Parietal lobe (tissue), 1 donor: ENCODE data around the gene TTLL1. TPM values are rescaled to one million over a fixed set of nuclear protein-coding genes. Genes with fewer than 3 reads are reported as not detected.

Source experiments
- total RNA-seq: library from RNA; depleted of rRNA; stranded (reverse); fragments of >200 nt; gene quantifications from one replicate; pipeline ENCODE4 v1.2.3, GENCODE V29; 2014

The TTLL1 gene
- 49.5 TPM for total RNA-seq

DNA sequence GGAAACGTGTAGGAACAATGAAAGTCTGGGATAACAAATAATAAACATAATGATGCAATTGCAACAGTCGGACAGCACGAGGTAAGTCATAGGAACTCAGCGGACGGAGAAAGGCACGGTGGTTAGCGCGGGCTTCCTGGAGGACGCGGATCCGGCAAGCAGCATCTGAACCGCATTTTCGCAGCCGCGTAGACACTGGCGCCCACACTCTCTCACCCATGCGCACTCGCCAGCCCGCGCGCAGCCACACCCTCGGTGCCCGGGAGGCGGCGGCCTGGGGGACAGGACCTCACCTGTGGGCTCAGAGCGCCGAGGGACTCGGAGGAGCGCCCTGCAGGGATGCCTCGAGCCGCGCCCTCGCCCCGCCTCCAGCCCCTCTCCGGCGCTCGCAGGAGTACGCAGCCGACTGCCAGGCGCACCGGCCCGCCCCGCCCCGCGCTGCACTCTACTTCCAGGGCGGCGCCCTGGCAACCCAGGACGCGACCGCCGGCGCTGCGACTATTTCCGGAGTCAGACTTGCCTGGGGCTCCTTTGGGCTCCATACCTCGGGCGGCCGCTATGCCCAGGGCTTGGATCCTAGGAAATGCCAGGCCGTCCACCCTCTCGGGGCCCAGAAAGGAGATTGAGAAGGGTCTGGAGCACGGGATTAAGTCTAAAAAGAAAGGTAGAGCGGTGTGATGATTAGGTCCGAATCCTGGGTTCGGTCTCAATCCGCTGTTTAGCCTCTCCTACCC is at the start of gene TTLL1:
TTLL1 (minus strand) TSS at position 408 of the 734 bp plus-strand sequence. CDS start 13,805 bp downstream, outside the sequence.

DNA sequence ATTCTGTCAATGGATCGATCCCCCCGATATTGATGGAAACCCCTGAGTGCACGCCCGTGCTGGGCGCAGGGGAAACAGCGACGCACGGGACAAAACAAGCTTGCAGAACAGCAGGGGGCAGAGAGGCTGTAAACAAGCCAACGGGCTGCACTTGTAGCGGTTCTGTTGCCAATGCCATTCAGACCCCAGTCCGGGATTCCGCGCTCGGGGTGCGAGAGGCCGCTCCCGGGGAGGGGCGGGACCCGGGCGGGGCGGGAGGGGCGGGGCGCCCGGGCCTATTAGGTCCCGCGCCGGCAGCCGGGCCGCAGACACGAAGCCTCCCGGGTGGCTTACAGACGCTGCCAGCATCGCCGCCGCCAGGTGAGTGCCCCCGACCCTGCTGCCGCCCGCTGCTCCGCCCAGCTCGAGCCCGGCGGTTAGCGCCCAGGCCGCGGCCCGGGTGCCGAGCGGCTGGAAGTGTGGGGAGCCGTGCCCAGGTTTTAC is 21.3 kb upstream of the TTLL1 start, which contains the start of gene BIK:
BIK (plus strand) TSS at position 307 of the 483 bp plus-strand sequence. CDS start 13,273 bp downstream, outside the sequence.

DNA sequence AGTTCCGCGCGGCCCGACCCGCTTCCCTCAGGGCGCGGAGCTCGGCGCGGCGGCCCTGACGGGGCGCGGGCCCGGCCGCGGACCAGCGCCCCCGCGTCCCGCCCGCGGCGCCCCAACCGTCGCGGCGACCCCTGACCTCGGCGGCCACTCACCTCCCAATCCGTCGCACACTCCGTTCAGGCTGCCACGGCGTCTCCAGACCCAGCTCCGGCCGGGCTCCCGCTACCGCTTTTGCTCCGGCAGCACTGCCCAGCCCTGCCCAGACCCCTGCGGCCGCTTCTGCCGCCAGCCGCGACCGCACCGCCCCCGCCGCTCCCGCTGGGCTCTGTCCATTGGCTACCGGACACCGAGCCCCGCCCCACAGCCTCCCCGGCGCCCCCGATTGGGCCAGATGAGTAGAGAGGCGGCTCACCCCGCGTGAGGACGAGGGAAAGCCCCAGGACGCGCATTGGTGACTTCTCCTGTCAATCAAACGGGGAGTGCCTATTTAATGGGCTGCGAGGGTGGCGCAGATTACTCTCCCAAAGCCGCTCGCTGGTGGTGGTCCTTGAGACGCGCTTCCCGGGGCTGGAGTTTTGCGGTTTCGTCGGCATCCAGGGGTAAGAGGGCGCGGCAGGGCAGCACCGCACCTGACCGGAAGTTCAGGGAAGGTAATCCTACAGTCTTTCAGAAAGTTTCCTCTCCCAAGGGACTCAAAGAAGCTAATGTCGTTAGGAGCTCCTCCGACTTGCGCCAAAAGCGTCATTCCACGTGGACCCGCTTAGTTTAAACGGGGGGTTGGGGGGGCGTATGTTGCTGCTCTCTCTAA is 74.1 kb downstream of the TTLL1 start, which contains the start of gene PACSIN2:
PACSIN2 (minus strand) TSS at position 281 of the 808 bp plus-strand sequence. CDS start 103,069 bp downstream, outside the sequence.

Other genes starting within 250 kb of the TTLL1 start
- gene ARFGAP3, start 232.1 kb downstream of the TTLL1 start, total RNA-seq, result 66.7 TPM
- 27.9 TPM for gene PACSIN2, start 74.2 kb downstream of the TTLL1 start, total RNA-seq
- gene BIK, start 21.4 kb upstream of the TTLL1 start, total RNA-seq, result not detected
- gene MCAT, start 54.0 kb upstream of the TTLL1 start, total RNA-seq, result 26.9 TPM
- gene TSPO, start 62.2 kb upstream of the TTLL1 start, total RNA-seq, result 37.6 TPM
- gene TTLL12, start 97.7 kb upstream of the TTLL1 start, total RNA-seq, result 36.6 TPM